HepG2 (cell line): ENCODE results near the gene VPS13D.

Experiments used
- ARNT ChIP-seq: fragments of 450-650 bp; IDR thresholded peaks from 2 replicates; pipeline ENCODE4 v1.6.1; 2017
- ZBTB40 ChIP-seq, 2 experiments: fragments of 450-650 bp in 1 of 2; sonication (generic) in 1 of 2; formaldehyde crosslinking in 1 of 2; IDR thresholded peaks; 2 replicates each; pipeline versions ENCODE4 v1.6.1 to v1.8.0; 2016 to 2022; ENCODE audit warnings: antibody characterized with exemption in 1 of 2, mild to moderate bottlenecking in 1 of 2, missing genetic modification reagents in 1 of 2
- ZC3H4 ChIP-seq: sonication (generic); formaldehyde crosslinking; IDR thresholded peaks from 2 replicates; pipeline ENCODE4 v1.4.0; 2020; ENCODE audit warnings: missing genetic modification reagents, borderline replicate concordance
- ZMAT3 ChIP-seq: sonication (generic); formaldehyde crosslinking; conservative IDR thresholded peaks from 2 replicates; pipeline ENCODE4 v1.7.0; 2021; ENCODE audit warnings: missing genetic modification reagents
- TF ChIP-seq, protein P1 (sequence below): sonication (generic); formaldehyde crosslinking; IDR thresholded peaks from 2 replicates; pipeline ENCODE4 v1.5.0; 2020; ENCODE audit warnings: mild to moderate bottlenecking, missing genetic modification reagents, moderate library complexity

DNA sequence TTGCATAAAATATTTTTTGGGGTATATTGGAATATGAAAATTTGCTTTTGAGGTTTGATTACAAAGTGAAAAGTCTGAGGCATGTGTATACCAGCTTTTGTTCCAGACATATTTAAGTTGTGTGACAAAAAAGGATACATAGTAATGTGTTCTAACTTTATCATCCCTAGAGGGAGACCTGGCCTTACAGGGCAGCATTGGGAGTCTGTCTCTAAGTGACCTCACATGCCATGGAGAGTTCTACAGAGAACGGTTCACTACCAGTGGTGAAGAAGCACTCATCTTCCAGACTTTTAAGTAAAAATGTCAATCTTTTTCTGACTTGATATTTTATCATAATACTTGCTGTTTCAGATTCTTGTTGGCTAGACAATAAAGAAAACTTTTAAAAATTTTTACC lies 61.0 kb downstream of the VPS13D start:
- TF ChIP-seq, protein P1, sequence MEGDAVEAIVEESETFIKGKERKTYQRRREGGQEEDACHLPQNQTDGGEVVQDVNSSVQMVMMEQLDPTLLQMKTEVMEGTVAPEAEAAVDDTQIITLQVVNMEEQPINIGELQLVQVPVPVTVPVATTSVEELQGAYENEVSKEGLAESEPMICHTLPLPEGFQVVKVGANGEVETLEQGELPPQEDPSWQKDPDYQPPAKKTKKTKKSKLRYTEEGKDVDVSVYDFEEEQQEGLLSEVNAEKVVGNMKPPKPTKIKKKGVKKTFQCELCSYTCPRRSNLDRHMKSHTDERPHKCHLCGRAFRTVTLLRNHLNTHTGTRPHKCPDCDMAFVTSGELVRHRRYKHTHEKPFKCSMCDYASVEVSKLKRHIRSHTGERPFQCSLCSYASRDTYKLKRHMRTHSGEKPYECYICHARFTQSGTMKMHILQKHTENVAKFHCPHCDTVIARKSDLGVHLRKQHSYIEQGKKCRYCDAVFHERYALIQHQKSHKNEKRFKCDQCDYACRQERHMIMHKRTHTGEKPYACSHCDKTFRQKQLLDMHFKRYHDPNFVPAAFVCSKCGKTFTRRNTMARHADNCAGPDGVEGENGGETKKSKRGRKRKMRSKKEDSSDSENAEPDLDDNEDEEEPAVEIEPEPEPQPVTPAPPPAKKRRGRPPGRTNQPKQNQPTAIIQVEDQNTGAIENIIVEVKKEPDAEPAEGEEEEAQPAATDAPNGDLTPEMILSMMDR (CRISPR knock-in tag) = no peak
- TF ChIP-seq ARNT (no peak), ZC3H4 (CRISPR knock-in tag) (no peak), ZMAT3 (no peak), ZBTB40 (IDR thresholded peaks at IDR 0.05) (no peak), ZBTB40 (CRISPR knock-in tag; IDR thresholded peaks at IDR 0.05) (no peak)
